ENCODE data around the gene TMEM178A.

GRCh38 chr2:39676342-39676741, 10.6 kb downstream of the TMEM178A start:
- TF ChIP-seq CTCF (IDR thresholded peaks at IDR 0.05) (no peak), POLR2A (IDR thresholded peaks at IDR 0.05) (no peak)
